NOMO-1 treated with DMSO at 0.1 percent for 48 hours (cell line): ENCODE data around the gene PSMB10.
"Not testable (repeated sequence)": the region's sequence is repeated elsewhere in the genome, so short reads cannot be mapped to it uniquely, and the experiment has no call there.

ENCODE experiments used
- DNase-seq: peaks from one replicate; lab custom pipeline; 2025; ENCODE audit not compliant: unreplicated experiment; lab: John Stamatoyannopoulos, UW

The PSMB10 gene

DNA sequence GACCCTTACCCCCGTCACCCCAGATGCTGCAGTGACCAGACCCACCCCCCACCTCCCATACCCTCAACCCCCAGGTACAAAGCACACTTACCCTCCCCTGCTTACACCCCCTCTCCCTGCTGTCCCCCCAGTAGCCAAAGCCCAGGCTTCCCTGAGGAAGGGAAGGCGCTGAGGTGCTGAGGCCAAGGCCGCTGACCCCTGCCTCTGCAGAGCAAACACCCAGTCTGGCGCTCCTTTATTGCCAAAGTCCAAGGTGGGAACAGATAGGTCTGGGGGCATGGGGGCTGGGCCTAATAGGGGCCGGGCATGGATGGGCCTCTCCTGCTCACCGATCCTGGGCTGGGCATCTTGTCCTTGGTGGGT, 6.6 kb upstream of the PSMB10 start:
- no peak for DNase-seq

DNA sequence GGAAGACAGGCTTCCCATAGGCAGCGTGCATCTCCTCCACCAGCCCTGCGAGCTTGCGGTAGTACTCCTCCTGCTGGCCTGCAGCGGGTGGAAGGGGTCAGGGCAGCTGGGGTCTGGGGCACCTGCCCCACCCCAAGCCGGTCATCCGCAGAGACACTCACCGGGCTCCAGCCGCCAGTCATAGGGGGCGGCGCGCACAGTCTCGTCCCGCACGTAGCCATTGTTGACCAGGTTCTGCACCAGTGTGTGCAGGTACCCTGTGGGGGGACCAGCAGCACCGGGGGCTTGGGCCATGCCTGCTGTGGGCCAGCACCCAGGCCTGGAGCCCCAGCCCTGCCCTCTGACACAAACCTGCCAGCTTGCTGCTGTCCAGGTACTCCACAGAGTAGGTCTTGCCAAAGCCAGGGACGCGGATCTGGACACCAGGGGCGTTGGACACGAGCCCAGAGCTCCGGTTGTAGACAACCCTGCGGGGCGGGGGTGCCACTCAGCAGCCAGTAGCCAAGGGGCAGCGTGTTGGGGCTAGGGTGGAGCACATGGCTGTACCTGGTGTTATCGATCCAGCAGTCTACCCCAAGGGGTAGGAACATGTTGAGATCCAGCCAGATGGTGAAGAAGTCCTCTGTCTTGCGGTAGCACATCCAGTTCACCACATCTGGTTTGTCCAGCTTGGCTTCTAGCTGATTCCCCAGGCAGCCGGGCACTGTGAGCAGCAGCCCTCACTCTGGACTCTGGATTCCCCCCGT, 6.0 kb upstream of the PSMB10 start:
- DNase-seq: no peak

DNA sequence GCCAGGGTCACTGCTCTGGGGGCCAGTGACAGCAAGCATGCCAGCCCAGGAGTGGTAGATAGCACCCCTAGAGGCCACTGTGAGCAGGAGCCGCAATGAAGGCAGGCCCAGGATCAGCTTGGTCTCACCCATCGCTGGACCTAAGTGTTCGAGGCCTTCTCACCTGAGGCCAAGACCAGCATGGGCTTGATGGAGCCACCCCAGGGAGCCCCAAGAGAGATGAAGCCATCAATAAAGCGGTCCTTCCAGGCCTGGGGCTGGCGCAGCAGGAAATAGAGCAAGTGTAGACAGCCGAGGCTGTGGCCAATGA, 5.5 kb upstream of the PSMB10 start:
- no peak for DNase-seq

DNA sequence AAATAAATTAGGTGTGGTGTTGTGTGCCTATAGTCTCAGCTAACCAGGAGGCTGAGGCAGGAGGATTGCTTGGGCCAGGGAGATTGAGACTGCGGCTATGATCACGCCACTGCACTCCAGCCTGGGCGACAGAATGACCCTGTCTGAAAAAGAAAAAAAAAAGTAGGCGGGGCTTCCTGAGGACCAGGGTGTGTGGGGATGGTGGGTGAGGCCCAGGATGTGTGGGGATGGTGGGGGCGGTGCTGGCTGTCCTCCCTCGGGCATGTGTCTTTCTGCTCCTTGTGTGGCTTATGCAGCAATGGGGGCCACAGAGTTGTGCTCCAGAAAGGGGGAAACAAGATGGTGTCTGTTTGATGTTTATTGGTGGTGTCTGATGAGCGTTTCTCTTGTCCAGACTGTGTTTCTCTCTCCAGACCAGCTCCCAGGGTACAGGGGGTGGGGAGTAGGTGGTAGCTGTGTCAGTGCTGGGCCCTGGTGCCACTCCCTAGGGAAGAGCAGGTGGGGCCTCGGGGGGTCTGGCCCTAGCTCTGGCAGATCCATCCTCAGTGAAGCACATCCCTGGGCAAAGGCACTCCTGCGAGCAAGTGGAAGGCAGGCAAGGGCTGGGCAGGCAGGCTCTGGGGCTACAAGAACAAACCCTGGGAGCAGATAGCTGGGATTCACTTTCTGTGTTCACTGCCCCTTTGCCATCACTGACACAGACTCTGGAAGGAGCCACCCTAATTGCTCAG, 5.0 kb upstream of the PSMB10 start:
- no peak for DNase-seq

DNA sequence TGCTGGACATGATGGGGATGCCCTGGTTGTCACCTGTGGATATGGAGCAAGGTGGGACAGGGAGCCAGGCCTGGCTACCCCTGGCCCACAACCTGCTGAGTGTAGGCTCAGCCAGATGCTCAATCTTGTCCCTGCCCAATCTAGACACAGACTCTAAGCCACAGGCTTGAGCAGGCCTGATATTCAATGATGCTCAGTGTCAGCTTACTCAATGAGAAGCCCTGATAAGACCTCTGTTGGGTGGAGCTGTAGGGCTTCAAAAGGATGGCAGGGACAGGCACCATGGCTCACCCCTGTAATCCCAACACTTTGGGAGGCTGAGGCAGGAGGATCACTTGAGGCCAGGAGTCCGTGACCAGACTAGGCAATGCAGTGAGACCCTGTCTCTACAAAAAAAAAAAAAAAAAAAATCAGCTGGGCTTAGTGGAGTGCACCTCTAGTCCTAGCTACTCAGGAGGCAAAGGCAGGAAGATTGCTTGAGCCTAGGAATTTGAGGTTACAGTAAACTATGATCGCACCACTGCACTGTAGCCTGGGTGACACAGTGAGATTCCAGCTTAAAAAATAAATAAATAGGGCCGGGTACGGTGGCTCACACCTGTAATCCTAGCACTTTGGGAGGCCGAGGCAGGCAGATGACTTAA, 3.9 kb upstream of the PSMB10 start:
- no peak for DNase-seq

DNA sequence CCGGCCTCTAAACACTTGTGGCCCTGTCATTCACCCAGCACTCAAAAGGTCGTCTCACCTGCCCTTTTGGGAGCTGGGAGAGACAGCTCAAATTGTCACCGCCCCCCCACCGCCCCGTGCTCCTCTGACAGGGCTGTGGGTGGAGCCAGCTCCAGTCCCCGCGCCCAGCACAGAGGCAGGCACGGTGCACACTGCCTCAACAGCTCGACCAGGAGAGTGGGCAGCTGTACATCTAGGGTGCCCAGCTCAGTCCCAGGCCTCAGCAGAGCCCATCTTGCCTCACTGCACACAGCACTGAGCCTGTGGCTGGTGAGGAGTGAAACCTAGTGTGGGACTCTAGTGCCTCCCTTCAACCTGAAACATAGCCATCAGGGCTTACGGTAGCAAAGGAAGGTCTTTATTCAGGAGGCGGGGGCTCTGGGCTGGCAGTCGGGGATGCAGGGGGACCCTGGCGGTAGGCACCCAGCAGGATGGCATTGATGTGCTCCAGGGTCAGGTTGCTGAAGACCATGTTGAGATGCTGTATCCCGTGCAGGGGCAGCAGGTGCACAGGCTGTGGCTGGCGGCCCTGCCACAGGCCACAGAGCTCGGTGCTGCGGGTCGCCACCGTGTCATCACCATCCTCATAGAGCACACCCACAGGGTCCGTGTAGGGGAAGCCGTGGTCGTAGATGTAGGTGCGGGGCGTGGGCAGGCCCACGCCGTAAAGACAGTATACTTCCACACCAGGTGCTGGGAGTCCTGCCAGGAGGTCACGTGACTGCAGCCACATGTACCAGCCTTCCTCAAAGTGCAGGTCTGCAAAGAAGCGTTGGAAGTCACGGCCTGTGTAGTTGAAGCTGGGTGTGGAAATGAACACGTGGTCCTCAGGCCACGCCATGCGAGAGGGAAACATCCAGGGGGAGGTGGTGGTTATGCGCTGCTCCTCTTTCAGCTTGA, 3.1 kb upstream of the PSMB10 start:
- DNase-seq: no peak

DNA sequence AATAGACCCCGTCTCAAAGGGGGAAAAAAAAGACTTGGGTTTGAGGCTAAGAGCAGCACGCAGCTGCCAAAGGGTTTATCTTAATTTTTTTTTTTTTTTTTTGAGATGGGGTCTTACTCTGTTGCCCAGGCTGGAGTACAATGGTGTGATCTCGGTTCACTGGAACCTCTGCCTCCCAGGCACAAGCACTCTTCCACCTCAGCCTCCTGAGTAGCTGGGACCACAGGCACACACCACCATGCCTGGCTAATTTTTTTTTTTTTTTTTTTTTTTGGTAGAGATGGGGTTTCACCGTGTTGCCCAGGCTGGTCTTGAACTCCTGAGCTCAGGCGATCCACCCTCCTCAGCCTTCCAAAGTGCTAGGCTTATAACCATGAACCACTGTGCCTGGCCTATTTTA, 1.1 kb upstream of the PSMB10 start:
- DNase-seq: not testable (repeated sequence)

DNA sequence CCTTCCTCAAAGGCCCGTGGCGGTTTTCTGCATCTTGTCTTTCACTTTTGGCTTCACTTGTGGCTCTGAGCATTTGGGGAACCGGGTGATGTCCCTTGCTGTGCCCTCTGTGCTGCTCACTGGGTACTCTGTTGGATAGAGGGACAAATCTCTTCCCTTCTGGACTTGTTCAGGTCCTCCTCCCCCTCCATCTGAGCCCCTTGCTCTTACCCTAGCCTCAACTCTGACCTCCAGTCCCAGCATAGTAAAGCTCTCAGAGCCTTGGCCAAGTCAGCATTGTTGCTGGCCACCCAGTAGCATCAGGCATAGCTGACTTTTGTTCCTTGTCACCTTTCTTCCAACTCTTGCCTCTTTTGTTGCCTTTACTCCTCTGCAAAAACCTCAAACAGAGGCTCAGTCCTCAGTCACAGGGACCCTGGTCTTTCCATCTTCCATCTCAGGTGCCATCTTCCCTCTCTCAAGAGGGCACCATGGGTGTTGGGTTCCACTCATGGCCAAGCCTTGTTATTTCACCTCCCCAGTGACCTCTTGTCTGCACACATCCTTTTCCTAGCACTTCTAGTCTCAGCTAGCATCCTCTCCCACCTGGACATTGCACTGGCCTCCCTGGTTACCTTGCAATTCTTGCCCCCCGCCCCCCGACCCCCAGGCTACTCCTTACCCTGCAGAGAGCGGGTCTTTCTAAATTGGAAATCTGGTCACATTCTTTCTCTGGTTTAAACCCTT, 393 bp upstream of the PSMB10 start:
- peak; percentile 99 for DNase-seq

DNA sequence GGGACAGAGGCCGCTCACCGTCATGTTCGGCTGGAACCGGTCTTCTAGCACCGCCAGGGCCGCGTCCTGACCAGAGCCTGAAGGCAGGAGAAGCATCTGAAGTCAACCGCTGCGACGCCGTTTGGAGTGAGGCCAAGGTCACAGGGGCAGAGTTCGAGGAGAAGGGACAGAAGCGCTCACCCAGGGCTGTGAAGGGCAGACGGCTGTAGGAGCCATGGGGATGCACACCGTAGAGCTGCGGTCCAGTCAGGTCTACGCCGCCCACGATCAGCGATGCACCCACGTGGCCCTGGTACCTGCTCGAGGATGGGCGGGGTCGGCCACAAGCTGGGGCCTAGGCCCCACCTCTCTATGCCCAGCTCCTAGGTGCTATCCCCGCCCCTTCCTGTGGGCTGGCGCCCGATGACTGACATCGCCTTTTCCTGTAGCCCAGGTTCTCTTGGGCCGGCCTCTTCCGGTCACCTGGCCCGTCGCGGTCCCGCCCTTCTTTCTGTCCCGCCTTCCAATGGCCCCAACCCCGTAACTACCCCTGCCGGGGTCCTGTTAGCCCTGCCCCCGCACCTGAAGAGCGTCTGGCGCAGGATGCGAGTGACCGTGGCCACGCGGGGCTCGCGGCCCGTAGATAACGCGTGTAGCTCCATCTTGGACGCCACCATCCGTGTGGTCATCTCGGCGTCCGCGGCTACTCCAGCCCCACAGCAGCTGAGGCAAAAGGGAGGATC, 1.1 kb downstream of the PSMB10 start:
- DNase-seq: peak; percentile 96

DNA sequence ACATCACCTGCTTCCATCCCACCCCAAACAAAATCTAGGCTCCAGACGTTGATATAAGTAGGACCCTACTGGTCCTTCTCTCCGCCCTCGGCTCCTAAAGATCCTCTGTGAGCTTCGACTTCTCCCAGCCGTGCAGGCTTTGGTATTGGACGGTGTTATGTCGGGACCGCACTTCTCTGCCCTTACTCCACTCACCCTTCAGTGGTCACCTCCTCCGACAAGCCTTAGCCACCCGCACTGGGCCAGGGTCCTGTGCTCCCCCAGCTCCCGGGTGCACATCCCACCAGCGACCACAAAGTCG, 1.6 kb downstream of the PSMB10 start:
- DNase-seq: no peak

DNA sequence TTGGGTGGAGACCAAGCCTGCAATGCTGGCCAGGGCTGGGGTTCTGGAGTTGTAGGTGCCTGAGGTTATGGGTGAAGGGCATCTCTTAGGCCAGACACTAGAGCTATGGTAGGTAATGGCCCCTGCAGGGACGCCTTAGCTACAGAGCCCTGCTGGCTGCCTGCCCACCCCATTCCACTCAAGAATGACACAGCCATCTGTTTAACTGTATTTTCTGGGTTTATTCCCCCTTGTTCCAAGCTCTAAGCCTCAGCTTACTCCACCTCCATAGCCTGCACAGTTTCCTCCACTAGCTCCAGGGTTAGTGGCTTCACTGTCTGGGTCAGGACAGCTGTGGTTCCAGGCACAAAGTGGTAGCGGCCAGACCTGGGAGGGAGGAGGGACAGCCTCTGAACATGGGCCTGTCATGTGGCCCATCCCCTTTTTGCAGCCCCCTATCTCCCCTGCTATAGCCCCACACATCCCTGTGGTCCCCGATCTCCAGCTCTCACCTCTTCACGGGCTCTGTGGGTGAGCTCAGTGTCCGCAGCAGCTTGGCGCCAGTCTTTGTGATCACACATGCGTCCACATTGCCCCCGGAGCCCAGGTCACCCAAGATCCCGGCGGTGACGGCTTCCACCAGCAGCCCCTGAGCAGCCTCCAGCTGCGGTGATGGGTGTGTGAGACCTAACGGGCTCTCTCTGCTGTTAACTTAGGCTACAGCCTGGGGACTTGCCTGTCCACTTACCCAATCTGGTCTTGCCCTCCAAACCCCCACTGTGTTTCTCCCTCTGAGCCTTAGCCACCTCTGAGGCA, 2.1 kb downstream of the PSMB10 start:
- no peak for DNase-seq

DNA sequence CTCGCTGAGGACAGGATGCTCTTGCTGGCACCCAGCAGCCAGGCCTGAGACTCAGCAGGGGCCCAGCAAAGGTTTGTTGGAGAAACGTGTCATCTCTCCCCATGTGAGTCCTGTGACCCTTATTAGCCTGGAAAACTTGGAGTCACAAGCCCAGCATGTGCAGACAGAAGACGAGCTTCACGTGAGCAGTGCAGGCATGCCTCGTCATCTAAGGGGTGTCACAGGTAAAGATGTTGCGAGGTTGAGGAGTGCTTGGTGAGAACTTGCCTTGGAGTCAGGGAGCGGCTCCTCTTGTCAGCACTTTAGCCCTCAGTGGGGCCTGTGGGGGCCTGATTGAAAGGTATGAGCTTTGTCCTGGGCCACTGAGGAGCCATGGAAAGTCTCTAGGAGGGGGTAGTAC, 2.8 kb downstream of the PSMB10 start:
- no peak for DNase-seq

DNA sequence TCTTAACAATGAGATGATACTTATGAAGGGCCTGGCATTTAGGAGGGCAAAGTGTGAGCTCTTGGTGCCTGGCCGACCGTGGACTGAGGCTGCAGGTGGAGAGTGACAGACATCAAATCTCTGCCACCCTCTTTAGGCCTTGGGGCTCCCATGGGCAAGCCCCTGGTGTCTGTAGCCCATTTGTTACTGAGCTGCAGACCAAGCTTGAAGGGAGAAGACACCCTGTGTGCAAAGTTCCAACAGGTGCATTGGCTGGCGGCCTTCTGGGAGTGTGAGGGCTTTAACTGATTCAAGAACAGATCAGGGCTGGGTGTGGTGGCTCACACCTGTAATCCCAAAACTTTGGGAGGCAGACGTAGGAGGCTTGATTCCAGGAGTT, 4.2 kb downstream of the PSMB10 start:
- DNase-seq: no peak

DNA sequence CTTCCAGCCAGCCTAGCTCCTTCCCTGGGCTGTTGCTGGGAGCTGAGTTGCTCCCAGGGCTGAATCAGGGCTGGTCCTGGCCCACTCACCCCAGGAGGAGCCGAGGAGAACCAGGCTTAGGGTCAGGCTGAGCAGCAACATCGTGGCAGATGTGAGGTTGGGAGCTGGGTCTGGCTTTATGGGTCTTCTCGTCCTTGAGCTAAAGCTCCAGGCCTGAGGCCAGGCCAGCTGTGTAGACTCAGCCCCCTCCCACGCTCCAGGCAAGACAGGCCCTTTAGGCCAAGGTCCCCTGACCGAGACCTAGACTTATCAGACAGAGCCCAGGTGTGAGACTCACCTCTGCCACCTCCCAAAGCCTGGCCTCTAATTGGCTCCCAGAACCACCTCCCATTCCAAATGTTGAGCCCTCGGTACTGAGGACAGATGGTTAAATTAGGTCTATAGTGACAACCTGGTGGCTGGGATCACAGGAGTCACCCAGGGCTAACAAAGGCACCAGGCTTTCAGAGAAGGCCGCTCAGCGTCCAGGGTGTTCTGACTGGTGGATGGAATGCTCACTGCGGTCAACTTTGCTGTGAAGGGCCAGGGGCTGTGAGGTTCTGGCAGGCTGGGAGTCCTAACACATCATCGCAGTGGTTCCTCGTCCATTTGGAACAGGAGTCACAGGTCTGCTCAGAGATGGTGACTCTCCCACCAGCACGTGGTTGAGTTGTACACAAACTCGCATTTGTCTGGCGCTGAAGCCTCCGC, 4.8 kb downstream of the PSMB10 start, which contains the start of gene CTRL:
TSS of gene CTRL (minus strand) at position 151 of the 750 bp plus-strand sequence. CDS start at position 141, 10 bp downstream.
- DNase-seq: no peak

DNA sequence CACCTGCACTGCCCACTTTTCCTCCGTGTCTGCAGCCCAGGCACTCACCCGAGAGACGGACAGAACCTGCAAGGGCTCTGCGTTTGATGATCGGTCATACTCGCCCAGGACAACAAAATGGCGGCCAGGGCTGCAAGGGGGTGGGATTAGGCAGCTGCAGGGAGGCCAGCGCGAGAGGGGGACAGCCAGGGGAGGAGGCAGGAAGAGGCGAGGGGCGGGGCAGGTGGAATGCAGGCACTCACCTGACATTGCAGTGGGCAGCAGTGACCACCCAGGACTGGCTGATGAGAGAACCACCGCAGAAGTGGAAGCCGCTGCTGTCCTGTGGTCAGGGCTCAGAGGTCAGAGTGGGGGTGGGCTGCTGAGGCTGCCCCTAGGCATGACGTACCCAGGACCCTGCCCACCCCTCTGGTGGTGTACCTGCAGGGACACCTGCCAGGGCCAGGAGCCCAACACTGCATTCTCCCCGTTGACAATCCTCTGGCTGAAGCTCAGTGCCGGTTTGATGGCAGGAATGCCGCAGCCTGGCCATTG, 5.9 kb downstream of the PSMB10 start:
- DNase-seq: no peak

DNA sequence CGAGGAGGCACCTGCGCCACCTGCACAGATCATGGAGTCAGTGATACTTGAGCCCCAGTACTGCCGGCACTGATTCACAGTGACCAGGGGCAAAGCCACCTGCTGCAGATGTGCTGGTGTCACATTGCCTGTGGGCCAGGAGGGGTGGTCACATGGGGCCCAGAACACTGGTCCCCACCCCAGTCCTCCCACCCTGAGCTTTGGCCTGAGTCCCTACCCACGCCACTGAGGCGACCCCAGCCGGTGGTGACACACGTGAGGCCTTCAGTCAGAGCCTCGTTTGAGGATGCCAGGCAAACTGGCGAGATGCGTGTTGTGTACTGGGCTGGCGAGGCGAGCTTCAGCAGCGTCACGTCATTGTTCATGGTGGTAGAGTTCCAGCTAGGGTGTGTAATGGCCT, 6.5 kb downstream of the PSMB10 start:
- no peak for DNase-seq

DNA sequence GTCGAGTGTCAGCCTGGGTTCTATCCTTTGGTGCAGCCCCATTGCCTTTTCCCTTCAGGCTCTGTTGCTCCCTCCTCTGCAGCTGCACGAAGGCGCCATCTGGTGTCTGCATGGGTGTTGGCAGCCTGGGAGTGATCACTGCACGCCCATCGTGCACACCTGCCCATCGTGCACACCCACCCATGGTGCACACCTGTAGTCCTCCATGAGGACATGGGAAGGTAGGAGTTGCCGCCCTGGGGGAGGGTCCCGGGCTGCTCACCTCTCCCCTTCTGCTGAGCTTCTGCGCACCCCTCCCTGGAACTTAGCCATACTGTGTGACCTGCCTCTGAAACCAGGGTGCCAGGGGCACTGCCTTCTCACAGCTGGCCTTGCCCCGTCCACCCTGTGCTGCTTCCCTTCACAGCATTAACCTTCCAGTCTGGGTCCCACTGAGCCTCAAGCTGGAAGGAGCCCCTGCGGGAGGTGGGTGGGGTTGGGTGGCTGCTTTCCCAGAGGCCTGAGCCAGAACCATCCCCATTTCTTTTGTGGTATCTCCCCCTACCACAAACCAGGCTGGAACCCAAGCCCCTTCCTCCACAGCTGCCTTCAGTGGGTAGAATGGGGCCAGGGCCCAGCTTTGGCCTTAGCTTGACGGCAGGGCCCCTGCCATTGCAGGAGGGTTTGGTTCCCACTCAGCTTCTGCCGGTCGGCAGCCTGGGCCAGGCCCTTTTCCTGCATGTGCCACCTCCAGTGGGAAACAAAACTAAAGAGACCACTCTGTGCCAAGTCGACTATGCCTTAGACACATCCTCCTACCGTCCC, 7.9 kb downstream of the PSMB10 start:
- DNase-seq: peak; percentile 35

DNA sequence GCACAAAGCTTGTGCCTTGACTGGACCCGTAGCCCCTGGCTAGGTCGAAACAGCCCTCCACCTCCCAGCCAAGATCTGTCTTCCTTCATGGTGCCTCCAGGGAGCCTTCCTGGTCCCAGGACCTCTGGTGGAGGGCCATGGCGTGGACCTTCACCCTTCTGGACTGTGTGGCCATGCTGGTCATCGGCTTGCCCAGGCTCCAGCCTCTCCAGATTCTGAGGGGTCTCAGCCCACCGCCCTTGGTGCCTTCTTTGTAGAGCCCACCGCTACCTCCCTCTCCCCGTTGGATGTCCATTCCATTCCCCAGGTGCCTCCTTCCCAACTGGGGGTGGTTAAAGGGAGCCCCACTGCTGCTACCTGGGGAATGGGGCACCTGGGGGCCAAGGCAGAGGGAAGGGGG, 8.5 kb downstream of the PSMB10 start:
- no peak for DNase-seq
